ENCODE measurements around the gene MAGEB17.

Gene MAGEB17

GRCh38 chrX:16215660-16216059 is 48.4 kb downstream of the MAGEB17 start:
- DNase-seq (ENCODE audit: low read depth): no peak
- no peak overlapping the region for H3K4me3 ChIP-seq (replicated peaks; ENCODE audit: low read depth, low read length)
- no peak for TF ChIP-seq CTCF (IDR thresholded peaks at IDR 0.05; ENCODE audit: low read length, missing control alignments)
